Motor neuron (in vitro differentiated cells): ENCODE data around the gene PEX14. TPM values are rescaled to one million over a fixed set of nuclear protein-coding genes. Genes with fewer than 3 reads are reported as not detected.

Experiments
- ATAC-seq, 8 experiments: fragments of 200-7000 bp; cut with Tn5 transposase; replicated peaks in 6 of 8; 2 replicates each; pipeline ENCODE4 v1.8.0; 2021; ENCODE audit warnings: mild to moderate bottlenecking in 8 of 8, moderate library complexity in 8 of 8
- H3K27ac ChIP-seq, 2 donors: fragments of 250-450 bp; sonication (Bioruptor Pico); 2 replicates each; pipeline ENCODE4 v1.9.0; 2021; ENCODE audit warnings: antibody characterized with exemption in 2 of 2, mild to moderate bottlenecking in 2 of 2, moderate library complexity in 1 of 2
- H3K4me1 ChIP-seq, 2 donors: fragments of 250-450 bp; sonication (Bioruptor Pico); replicated peaks in 1 of 2; 2 replicates each; pipeline ENCODE4 v1.6.1; 2021; ENCODE audit warnings: antibody characterized with exemption in 2 of 2, mild to moderate bottlenecking in 2 of 2, moderate library complexity in 1 of 2
- H3K4me3 ChIP-seq, 5 donors: fragments of 250-450 bp; sonication (Bioruptor Pico); 2 replicates each; pipeline ENCODE4 v1.9.0; 2021; ENCODE audit warnings: antibody characterized with exemption in 5 of 5, mild to moderate bottlenecking in 5 of 5, moderate library complexity in 4 of 5
- WGBS, 10 experiments: fragments of 450-650 bp; shearing (Covaris generic); methylation state at CpG; one replicate each; pipeline ENCODE4 v1.0.0; 2022; 5-methylcytosine and 5-hydroxymethylcytosine counted together
- in situ Hi-C, 9 experiments: fragments of 400-800 bp; cut with MboI; loops; one replicate each; pipeline ENCODE4 v1.15.0; 2021; ENCODE audit warnings: low sequenced_read_pairs in 9 of 9, low pct_unique_long_range_greater_than_20kb in 2 of 9; ENCODE audit not compliant: unreplicated experiment in 9 of 9
- total RNA-seq, 8 experiments: library from RNA; unstranded; fragments of 300-600 nt; gene quantifications; 2 replicates each; pipeline versions ENCODE4 v1.2.3 to v1.2.4, GENCODE V29; 2022

PEX14 gene
- total RNA-seq, 8 experiments from 2014 or later = 16.9 to 31.1 (median 23.4) TPM

- H3K4me3 ChIP-seq = no peak overlapping the region
- peaks cover 44 to 62% of the 10 kb centered on the region in 2 donors for H3K4me1 ChIP-seq
- peak in 1 of 8 experiments; percentile 6 for ATAC-seq
- 10 to 32% (median 10%) methylated on average over 2 to 7 of the region's 15 CpGs; no CpG with 5 or more reads in 6 of the 10 experiments for WGBS, 10 experiments
- H3K27ac ChIP-seq = peak overlapping the region in 1 of 2 donors; percentile 63
- in situ Hi-C loops = no loop called here
Observed at GRCh38 chr1:10664251-10664650, 189.5 kb downstream of the PEX14 start.

GRCh38 chr1:10665226-10665625 is 190.5 kb downstream of the PEX14 start:
- in situ Hi-C loops = no loop called here
- Histone ChIP-seq H3K27ac (no peak overlapping the region), H3K4me3 (no peak overlapping the region), H3K4me1 (peaks cover 54 to 71% of the 10 kb centered on the region in 2 donors)
- 43 to 100% (median 91%) methylated on average over 2 to 14 of the region's 31 CpGs; no CpG with 5 or more reads in 6 of the 10 experiments for WGBS, 10 experiments
- ATAC-seq = no peak

- WGBS, 10 experiments = 54 to 93% (median 75%) methylated on average over 3 to 23 of the region's 36 CpGs; no CpG with 5 or more reads in 4 of the 10 experiments
- Histone ChIP-seq H3K27ac (no peak overlapping the region), H3K4me3 (no peak overlapping the region), H3K4me1 (peaks cover 63 to 81% of the 10 kb centered on the region in 2 donors)
- ATAC-seq = no peak
- in situ Hi-C loops = no loop called here
Observed at GRCh38 chr1:10665930-10666850, 191.4 kb downstream of the PEX14 start.

- in situ Hi-C loops = no loop called here
- H3K4me3 ChIP-seq = no peak overlapping the region
- H3K27ac ChIP-seq = peak overlapping the region in 1 of 2 donors; percentile 13
- WGBS, 10 experiments = 28 to 41% methylated on average over 8 to 9 of the region's 40 CpGs; no CpG with 5 or more reads in 8 of the 10 experiments
- peaks cover 75 to 91% of the 10 kb centered on the region in 2 donors for H3K4me1 ChIP-seq
- ATAC-seq = peak in 6 of 8 experiments; percentile 0 to 40 (median 12)
Observed at GRCh38 chr1:10667861-10668761, 193.4 kb downstream of the PEX14 start.

- Histone ChIP-seq H3K4me3 (no peak overlapping the region), H3K27ac (no peak overlapping the region), H3K4me1 (peaks cover 75 to 91% of the 10 kb centered on the region in 2 donors)
- in situ Hi-C loops = no loop called here
- WGBS, 10 experiments = 30 to 68% methylated on average over 2 to 4 of the region's 12 CpGs; no CpG with 5 or more reads in 8 of the 10 experiments
- peak in 1 of 8 experiments; percentile 17 for ATAC-seq
Observed at GRCh38 chr1:10669570-10669969, 194.8 kb downstream of the PEX14 start.

GRCh38 chr1:10670190-10670589 is 195.4 kb downstream of the PEX14 start:
- H3K27ac ChIP-seq = peak overlapping the region in 1 of 2 donors; percentile 79
- in situ Hi-C loops = no loop called here
- no peak overlapping the region for H3K4me3 ChIP-seq
- 60 to 93% (median 60%) methylated on average over 1 to 5 of the region's 10 CpGs; no CpG with 5 or more reads in 7 of the 10 experiments for WGBS, 10 experiments
- no peak for ATAC-seq
- peaks cover 73 to 92% of the 10 kb centered on the region in 2 donors for H3K4me1 ChIP-seq

- 20 to 67% (median 53%) methylated on average over 1 to 16 of the region's 18 CpGs; no CpG with 5 or more reads in 3 of the 10 experiments for WGBS, 10 experiments
- Histone ChIP-seq H3K4me1 (peaks cover 73 to 93% of the 10 kb centered on the region in 2 donors), H3K4me3 (no peak overlapping the region), H3K27ac (peak overlapping the region; percentile 74 to 79)
- in situ Hi-C loops = no loop called here
- ATAC-seq = peak in 5 of 8 experiments; percentile 13 to 45 (median 37)
Observed at GRCh38 chr1:10671090-10671489, 196.3 kb downstream of the PEX14 start.

GRCh38 chr1:10671622-10672342 is 197.0 kb downstream of the PEX14 start:
- Histone ChIP-seq H3K4me1 (peaks cover 79 to 93% of the 10 kb centered on the region in 2 donors), H3K27ac (peak overlapping the region; percentile 74 to 79), H3K4me3 (no peak overlapping the region)
- in situ Hi-C loops = no loop called here
- WGBS, 10 experiments = 12 to 80% (median 48%) methylated on average over 1 to 11 of the region's 27 CpGs; no CpG with 5 or more reads in 4 of the 10 experiments
- peak in 6 of 8 experiments; percentile 4 to 42 (median 38) for ATAC-seq

- peak in 4 of 8 experiments; percentile 5 to 46 (median 24) for ATAC-seq
- Histone ChIP-seq H3K27ac (peak overlapping the region; percentile 48 to 79), H3K4me1 (peaks cover 84 to 93% of the 10 kb centered on the region in 2 donors), H3K4me3 (no peak overlapping the region)
- WGBS, 10 experiments = 17 to 84% (median 49%) methylated on average over 2 to 17 of the region's 35 CpGs; no CpG with 5 or more reads in 2 of the 10 experiments
- in situ Hi-C loops = no loop called here
Observed at GRCh38 chr1:10672343-10673050, 197.7 kb downstream of the PEX14 start.

GRCh38 chr1:10673109-10673711 is 198.5 kb downstream of the PEX14 start:
- Histone ChIP-seq H3K27ac (peak overlapping the region; percentile 48 to 79), H3K4me3 (no peak overlapping the region), H3K4me1 (peaks cover 83 to 92% of the 10 kb centered on the region in 2 donors)
- in situ Hi-C loops = no loop called here
- WGBS, 10 experiments = 36 to 100% (median 66%) methylated on average over 1 to 13 of the region's 19 CpGs; no CpG with 5 or more reads in 1 of the 10 experiments
- peak in 3 of 8 experiments; percentile 2 to 56 (median 7) for ATAC-seq

- in situ Hi-C loops = no loop called here
- 60 to 90% (median 67%) methylated on average over 1 to 7 of the region's 16 CpGs; no CpG with 5 or more reads in 5 of the 10 experiments for WGBS, 10 experiments
- Histone ChIP-seq H3K27ac (peak overlapping the region; percentile 45 to 75), H3K4me1 (peaks cover 79 to 87% of the 10 kb centered on the region in 2 donors), H3K4me3 (no peak overlapping the region)
- no peak for ATAC-seq
Observed at GRCh38 chr1:10674222-10674621, 199.5 kb downstream of the PEX14 start.
